Measurements from ENCODE around the gene SLC12A7. TPM values are rescaled to one million over a fixed set of nuclear protein-coding genes. Genes with fewer than 3 reads are reported as not detected.
"Not testable (repeated sequence)": the region's sequence is repeated elsewhere in the genome, so short reads cannot be mapped to it uniquely, and the experiment has no call there.

SLC12A7 gene
- total RNA-seq, 2 donors from 2014 or later: 27.6 to 138 TPM

- TF ChIP-seq POLR2A (IDR thresholded peaks at IDR 0.05) (no peak), POLR2AphosphoS5 (IDR thresholded peaks at IDR 0.05) (no peak)
- TF ChIP-seq, protein P1, sequence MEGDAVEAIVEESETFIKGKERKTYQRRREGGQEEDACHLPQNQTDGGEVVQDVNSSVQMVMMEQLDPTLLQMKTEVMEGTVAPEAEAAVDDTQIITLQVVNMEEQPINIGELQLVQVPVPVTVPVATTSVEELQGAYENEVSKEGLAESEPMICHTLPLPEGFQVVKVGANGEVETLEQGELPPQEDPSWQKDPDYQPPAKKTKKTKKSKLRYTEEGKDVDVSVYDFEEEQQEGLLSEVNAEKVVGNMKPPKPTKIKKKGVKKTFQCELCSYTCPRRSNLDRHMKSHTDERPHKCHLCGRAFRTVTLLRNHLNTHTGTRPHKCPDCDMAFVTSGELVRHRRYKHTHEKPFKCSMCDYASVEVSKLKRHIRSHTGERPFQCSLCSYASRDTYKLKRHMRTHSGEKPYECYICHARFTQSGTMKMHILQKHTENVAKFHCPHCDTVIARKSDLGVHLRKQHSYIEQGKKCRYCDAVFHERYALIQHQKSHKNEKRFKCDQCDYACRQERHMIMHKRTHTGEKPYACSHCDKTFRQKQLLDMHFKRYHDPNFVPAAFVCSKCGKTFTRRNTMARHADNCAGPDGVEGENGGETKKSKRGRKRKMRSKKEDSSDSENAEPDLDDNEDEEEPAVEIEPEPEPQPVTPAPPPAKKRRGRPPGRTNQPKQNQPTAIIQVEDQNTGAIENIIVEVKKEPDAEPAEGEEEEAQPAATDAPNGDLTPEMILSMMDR (IDR thresholded peaks at IDR 0.05): no peak
- WGBS: 85% methylated on average over 20 of the region's 20 CpGs
- H3K4me1 ChIP-seq (replicated peaks): peaks cover 4% of the 10 kb centered on the region
Measured at GRCh38 chr5:1158647-1159340, 46.9 kb upstream of the SLC12A7 start.

GRCh38 chr5:1157461-1157986, 45.7 kb upstream of the SLC12A7 start:
- H3K36me3 ChIP-seq; H3K4me1 ChIP-seq (replicated peaks); H3K4me3 ChIP-seq; H3K9me3 ChIP-seq; intact Hi-C loops (cut with DNase I); DNase-seq (ENCODE audit: low spot score); H3K27me3 ChIP-seq (replicated peaks; ENCODE audit: insufficient read depth); H3K27ac ChIP-seq: not testable (repeated sequence)
- 70% methylated on average over 2 of the region's 2 CpGs for WGBS

More at GRCh38 chr5:1158647-1159340, 46.9 kb upstream of the SLC12A7 start:
- no peaks in the 10 kb centered on the region for H3K36me3 ChIP-seq
- peaks cover 8% of the 10 kb centered on the region for H3K27me3 ChIP-seq (replicated peaks; ENCODE audit: insufficient read depth)
- no peak overlapping the region for H3K27ac ChIP-seq
- intact Hi-C loops (cut with DNase I): no loop called here
- no peak overlapping the region for H3K4me3 ChIP-seq
- DNase-seq (ENCODE audit: low spot score): no peak
- H3K9me3 ChIP-seq: no peaks in the 10 kb centered on the region

- H3K4me3 ChIP-seq: no peak overlapping the region
- DNase-seq (ENCODE audit: low spot score): no peak
- no peaks in the 10 kb centered on the region for H3K36me3 ChIP-seq
- H3K27me3 ChIP-seq (replicated peaks; ENCODE audit: insufficient read depth): peaks cover 8% of the 10 kb centered on the region
- no peak for TF ChIP-seq POLR2A (IDR thresholded peaks at IDR 0.05)
- no peak for TF ChIP-seq POLR2AphosphoS5 (IDR thresholded peaks at IDR 0.05)
- TF ChIP-seq, protein P1 (IDR thresholded peaks at IDR 0.05): no peak
- WGBS: 93% methylated on average over 11 of the region's 11 CpGs
- no peaks in the 10 kb centered on the region for H3K9me3 ChIP-seq
- no peak overlapping the region for H3K27ac ChIP-seq
- H3K4me1 ChIP-seq (replicated peaks): peaks cover 7% of the 10 kb centered on the region
- intact Hi-C loops (cut with DNase I): no loop called here
Measured at GRCh38 chr5:1156754-1157460, 45.0 kb upstream of the SLC12A7 start.

DNA sequence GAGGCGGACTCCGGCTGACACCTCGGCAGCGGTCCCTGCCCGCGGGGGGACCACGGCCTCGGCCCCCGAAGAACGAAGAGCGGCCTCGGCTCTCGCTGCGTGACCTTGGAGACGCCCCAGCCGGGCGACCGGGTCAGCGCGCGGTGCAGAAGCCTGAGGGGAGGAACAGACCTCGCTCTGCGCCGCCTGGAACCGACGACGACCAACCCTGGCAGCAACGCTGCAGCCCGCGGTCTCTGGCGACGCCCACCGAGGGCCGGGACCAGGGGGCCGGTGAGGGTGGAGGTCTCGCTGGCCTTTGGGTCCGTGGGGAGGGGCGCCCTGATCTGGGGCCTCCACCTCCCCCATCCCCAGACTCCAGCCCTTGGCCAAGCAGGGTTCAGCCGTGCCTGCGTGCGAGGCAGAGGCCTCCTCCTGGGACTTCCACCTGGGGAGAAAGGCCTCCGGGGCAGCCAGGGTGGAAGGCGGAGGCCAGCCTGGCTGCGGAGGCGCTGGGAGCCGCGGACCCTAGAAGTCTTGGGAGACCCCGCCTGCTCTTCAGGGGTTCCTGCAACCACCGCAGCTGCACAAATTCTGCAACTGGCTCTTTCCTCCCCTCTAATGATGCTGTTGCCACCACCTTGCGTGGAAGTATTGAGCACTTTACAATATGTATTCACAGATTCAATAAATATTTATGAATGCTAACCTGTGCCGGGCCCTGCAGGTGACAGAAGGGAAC, 44.3 kb upstream of the SLC12A7 start:
- intact Hi-C loops (cut with DNase I): no loop called here
- Histone ChIP-seq H3K27me3 (replicated peaks; ENCODE audit: insufficient read depth) (peaks cover 8% of the 10 kb centered on the region), H3K9me3 (no peaks in the 10 kb centered on the region), H3K27ac (no peak overlapping the region), H3K4me3 (peak overlapping the region in 1 of 2 donors; percentile 29), H3K4me1 (replicated peaks) (peaks cover 3% of the 10 kb centered on the region), H3K36me3 (no peaks in the 10 kb centered on the region)
- 22% methylated on average over 48 of the region's 51 CpGs for WGBS
- TF ChIP-seq POLR2A (IDR thresholded peaks at IDR 0.05): no peak
- TF ChIP-seq, protein P1 (IDR thresholded peaks at IDR 0.05): no peak
- no peak for TF ChIP-seq POLR2AphosphoS5 (IDR thresholded peaks at IDR 0.05)
- DNase-seq (ENCODE audit: low spot score): no peak
